Fibroblast of mammary gland (primary cell): ENCODE data around the gene HP.

Source experiments
- DNase-seq: peaks from one replicate; pipeline ENCODE4 v3.0.0-alpha.2; 2010; ENCODE audit warnings: low read depth
- H3K4me3 ChIP-seq: 2 replicates; pipeline ENCODE4 v1.5.1; 2011; ENCODE audit warnings: low read depth, mild to moderate bottlenecking, low read length, moderate library complexity; ENCODE audit not compliant: control insufficient read depth
- TF ChIP-seq, protein P1 (sequence below): conservative IDR thresholded peaks from 2 replicates; pipeline ENCODE4 v1.5.1; 2011; ENCODE audit warnings: low read depth, low read length, inconsistent platforms; ENCODE audit not compliant: control insufficient read depth, insufficient read depth

The HP gene

GRCh38 chr16:72085002-72085401, 30.7 kb downstream of the HP start:
- no peak for DNase-seq
- TF ChIP-seq, protein P1, sequence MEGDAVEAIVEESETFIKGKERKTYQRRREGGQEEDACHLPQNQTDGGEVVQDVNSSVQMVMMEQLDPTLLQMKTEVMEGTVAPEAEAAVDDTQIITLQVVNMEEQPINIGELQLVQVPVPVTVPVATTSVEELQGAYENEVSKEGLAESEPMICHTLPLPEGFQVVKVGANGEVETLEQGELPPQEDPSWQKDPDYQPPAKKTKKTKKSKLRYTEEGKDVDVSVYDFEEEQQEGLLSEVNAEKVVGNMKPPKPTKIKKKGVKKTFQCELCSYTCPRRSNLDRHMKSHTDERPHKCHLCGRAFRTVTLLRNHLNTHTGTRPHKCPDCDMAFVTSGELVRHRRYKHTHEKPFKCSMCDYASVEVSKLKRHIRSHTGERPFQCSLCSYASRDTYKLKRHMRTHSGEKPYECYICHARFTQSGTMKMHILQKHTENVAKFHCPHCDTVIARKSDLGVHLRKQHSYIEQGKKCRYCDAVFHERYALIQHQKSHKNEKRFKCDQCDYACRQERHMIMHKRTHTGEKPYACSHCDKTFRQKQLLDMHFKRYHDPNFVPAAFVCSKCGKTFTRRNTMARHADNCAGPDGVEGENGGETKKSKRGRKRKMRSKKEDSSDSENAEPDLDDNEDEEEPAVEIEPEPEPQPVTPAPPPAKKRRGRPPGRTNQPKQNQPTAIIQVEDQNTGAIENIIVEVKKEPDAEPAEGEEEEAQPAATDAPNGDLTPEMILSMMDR, result no peak
- H3K4me3 ChIP-seq, result no peak overlapping the region

DNA sequence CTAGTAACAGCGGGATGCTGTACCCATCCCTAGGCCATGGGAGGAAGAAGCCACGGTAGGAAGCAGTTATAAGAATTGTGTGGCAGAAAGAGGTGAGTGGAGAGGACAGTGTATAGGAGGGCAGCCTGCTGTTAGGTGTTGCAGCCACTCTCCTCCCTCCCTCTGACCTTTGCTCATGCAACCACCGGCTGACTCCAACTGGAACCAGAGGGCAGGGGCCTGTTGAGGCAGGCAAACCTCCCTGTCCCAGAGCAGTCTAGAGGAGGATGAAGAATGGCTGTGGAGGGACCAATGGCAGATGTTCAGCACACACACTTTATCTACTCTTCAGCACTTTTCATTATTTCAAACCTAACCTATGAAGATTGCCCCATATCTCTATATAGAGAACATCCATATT, 36.9 kb downstream of the HP start:
- DNase-seq, result no peak
- H3K4me3 ChIP-seq, result no peak overlapping the region
- TF ChIP-seq, protein P1, result no peak

DNA sequence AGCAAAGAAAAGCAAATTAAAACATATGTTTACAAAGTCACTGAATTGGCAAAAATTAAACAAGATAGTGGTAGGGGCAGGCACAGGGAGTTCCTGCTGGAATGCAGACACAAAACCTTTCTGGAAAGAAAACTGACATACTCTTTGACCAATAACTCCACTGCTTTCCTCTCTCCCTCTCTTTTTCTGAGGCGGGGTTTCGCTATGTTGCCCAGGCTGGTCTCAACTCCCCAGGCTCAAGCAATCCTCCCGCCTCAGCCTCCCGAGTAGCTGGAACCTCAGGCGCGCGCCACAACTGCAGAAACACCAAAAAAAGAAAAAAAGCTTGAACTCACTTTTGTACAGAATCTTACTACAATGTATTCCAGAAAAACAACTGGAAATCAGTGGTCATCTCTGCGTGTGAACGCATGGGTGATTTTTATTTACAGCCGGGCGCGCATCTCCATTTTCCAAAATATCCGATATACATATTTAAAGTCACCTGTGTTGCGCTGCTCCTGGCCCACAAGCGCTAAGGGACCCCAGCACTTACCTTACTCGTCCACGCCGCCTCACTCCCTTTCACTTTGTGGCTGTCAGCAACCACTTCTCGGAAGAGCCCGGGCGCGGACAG, 38.6 kb downstream of the HP start:
- peak overlapping the region; percentile 98 for H3K4me3 ChIP-seq
- DNase-seq, result peak; percentile 78
- TF ChIP-seq, protein P1, result no peak

DNA sequence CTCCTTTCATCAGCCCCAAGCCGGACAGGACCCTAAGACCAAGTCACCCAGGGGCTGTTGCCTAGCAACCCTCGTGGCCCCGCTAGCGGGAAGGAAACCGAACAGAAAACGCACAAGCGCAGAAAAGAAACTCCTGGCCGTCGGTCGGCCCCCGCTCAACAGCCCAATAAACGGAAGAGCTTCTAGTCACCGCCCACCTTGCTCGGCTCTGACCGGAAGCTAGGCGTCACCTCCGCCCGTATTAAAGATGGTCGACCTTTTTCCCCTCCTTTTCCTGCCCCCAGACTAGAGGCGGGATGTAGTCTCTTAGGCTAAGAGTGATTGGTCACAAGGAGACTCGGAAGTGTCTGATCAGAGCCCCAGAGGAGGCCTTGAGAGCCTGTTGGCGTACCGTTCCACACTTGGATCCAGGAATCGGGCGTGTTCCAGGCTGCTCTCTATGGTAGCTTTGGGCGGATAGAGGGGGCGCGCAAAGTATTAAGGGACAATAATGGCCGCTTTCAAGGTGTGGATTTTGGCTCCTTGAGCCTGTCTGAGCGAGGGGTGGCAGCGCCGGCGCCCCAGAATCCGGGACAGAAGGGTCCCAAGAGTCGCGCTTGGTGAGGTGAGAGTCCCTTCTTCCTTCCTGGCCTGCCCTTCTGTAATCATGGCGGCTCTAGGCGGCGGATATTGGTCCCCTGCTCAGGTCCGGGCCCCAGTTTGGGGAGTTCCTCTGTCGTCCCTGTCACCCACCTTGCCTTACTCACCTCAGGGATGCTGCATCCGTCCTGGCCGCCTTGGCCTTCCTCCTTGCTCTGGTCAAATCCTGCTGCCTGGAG, 39.4 kb downstream of the HP start, which contains the start of the genes DHX38 and TXNL4B:
Gene DHX38, plus strand, starts transcription at position 400 of the 818 bp plus-strand sequence. CDS start 2,311 bp downstream, outside the sequence.
Gene TXNL4B, minus strand, starts transcription at position 173 of the 818 bp plus-strand sequence. CDS start 2,871 bp downstream, outside the sequence.
- TF ChIP-seq, protein P1, result no peak
- DNase-seq, result peak; percentile 99
- peak within 1 kb of the TSS; percentile 98 for H3K4me3 ChIP-seq

GRCh38 chr16:72094266-72094610, 39.9 kb downstream of the HP start:
- DNase-seq, result no peak
- H3K4me3 ChIP-seq, result peak overlapping the region; percentile 98
- TF ChIP-seq, protein P1, result no peak

DNA sequence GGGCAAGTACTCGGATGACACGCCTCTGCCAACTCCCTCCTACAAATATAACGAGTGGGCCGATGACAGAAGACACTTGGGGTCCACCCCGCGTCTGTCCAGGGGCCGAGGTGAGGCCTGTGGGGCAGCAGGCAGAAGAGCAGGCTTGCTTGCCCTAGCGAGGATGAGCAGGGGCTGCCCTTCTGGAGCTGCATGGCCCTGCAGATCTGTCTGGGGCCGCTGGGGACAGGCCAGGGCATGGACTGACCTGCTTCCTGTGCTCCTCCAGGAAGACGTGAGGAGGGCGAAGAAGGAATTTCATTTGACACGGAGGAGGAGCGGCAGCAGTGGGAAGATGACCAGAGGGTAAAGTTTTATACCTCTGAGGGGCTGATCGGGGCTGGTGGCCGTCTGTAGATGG, 44.6 kb downstream of the HP start:
- TF ChIP-seq, protein P1, result no peak
- H3K4me3 ChIP-seq, result no peak overlapping the region
- DNase-seq, result no peak
